RWPE1 (cell line): ENCODE results near the gene NANOS3.

Experiments used
- CTCF ChIA-PET: fragments of 350-600 bp; sonication (Branson Sonifier 250); formaldehyde crosslinking; extraction: SDS; loops from one replicate; lab custom pipeline; 2021; lab: Yijun Ruan, JAX
- POLR2A ChIA-PET: fragments of 400-600 bp; formaldehyde crosslinking; extraction: SDS; loops from one replicate; lab custom pipeline; 2020; ENCODE audit warnings: antibody characterized with exemption; ENCODE audit not compliant: low non-redundant PET; lab: Yijun Ruan, JAX
- DNase-seq: peaks from one replicate; pipeline ENCODE4 v3.0.0; 2012; ENCODE audit warnings: low spot score
- H3K27ac ChIP-seq: fragments of 450-650 bp; 2 replicates; pipeline ENCODE4 v1.5.1; 2017
- TF ChIP-seq, protein P1 (sequence below): fragments of 450-650 bp; conservative IDR thresholded peaks from 2 replicates; pipeline ENCODE4 v1.5.1; 2017; ENCODE audit warnings: low read depth, mild to moderate bottlenecking

The NANOS3 gene

DNA sequence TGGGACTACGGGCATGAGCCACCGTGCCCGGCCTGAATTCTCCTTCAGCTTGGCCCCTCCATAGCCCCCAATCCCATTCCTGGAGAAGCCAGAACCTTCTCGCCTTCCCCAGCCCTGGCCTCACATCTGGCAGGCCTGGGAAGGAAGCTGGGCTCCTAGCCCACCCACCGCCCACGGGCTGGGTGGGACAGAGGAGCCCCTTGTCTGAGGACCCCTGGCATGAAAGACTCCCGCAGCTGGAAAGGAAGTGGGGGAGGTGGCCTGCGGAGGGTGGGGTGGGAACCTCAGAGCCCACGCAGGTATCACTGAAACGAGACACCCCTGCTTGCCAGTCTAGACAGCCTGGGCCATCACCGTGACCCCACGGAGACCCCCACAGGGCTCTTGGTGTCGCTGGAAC lies 7.7 kb upstream of the NANOS3 start:
- POLR2A ChIA-PET = no interaction called here
- CTCF ChIA-PET = interaction anchor here (0.7 to 1.0 kb wide), 2 partner anchors 19 to 190 kb away, joined by 3 to 4 read pairs; no protein-coding TSS in a partner anchor
- no peak overlapping the region for H3K27ac ChIP-seq
- no peak for DNase-seq
- TF ChIP-seq, protein P1, sequence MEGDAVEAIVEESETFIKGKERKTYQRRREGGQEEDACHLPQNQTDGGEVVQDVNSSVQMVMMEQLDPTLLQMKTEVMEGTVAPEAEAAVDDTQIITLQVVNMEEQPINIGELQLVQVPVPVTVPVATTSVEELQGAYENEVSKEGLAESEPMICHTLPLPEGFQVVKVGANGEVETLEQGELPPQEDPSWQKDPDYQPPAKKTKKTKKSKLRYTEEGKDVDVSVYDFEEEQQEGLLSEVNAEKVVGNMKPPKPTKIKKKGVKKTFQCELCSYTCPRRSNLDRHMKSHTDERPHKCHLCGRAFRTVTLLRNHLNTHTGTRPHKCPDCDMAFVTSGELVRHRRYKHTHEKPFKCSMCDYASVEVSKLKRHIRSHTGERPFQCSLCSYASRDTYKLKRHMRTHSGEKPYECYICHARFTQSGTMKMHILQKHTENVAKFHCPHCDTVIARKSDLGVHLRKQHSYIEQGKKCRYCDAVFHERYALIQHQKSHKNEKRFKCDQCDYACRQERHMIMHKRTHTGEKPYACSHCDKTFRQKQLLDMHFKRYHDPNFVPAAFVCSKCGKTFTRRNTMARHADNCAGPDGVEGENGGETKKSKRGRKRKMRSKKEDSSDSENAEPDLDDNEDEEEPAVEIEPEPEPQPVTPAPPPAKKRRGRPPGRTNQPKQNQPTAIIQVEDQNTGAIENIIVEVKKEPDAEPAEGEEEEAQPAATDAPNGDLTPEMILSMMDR = no peak

DNA sequence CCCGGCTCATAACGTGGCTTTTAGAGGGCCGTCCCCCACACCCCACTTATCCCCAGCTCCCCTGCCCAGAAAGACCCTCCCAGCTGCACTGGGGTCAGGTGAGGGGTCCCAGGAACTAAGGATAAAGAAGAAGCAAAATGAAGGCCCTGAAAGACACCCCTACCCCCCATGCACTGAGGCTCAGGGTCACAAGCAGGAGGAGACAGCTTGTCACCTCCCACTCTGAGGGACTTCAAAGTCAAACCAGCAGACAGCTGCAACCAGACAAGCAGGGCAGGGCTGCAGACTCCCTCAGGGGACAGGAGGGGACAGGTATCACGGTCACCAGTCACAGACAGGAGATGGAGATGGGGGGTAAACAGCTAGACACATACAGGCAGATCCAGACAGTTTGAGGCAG lies 6.1 kb upstream of the NANOS3 start:
- TF ChIP-seq, protein P1 = no peak
- ChIA-PET CTCF (interaction anchor here (1.1 kb wide), 1 partner anchor 203 kb away, joined by 3 read pairs; no protein-coding TSS in a partner anchor), POLR2A (no interaction called here)
- peak overlapping the region; percentile 15; the same call in 1 of the 2 replicates for H3K27ac ChIP-seq
- no peak for DNase-seq

DNA sequence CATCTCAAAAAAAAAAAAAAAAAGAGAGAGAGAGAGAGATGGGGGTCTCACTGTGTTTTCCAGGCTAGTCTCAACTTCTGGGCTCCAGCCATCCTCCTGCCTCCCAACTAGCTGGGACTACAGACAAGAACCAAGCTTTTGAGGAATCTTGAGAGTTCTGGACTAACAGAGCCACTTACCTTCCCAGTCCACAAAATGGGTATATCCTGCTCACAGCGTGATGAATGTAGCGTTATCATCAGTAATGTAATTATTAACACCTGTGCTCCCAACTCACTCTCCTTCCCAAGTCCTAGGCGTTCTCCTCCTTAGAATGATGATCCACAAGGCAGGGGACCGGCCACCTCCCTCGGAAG lies 4.6 kb upstream of the NANOS3 start:
- TF ChIP-seq, protein P1 = no peak
- ChIA-PET POLR2A (no interaction called here), CTCF (interaction anchor here (0.6 to 1.1 kb wide), 2 partner anchors 88 to 201 kb away, joined by 3 to 4 read pairs; no protein-coding TSS in a partner anchor)
- DNase-seq = no peak
- H3K27ac ChIP-seq = no peak overlapping the region

DNA sequence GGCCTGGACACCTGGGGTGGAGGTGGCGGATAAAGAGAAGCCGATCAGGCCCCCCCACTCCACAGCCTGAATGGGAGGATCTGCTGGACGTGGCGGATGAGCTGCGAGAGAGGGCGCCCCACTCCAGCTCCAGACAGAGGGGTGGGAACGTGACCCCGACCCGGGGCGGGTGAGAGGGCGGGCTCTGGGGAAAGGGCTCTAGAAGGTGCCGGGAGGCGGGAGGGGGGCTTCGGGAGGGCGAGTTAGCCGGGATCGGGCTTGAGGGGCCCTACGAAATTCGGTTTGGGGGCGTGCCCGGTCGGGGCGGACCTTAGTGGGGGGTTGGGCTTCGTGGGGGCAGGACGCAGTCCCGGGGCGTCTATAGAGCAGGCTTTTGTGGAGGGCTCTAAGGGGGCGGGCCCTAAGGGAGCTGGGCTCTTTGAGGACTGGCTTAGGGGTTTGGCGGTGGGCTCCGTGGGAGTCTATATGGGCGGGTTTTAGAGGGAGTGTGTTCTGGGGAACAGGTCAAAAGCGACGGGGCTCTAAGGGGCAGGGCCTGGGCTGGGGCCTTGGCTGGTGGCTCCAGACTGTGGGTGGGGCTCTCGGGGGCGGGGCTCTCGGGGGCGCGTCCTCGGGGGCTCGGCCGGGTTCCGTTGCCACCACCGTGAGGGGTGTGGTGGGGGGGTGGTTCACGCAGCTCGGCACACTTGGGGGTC lies 4.1 kb upstream of the NANOS3 start:
- ChIA-PET CTCF (interaction anchor here (0.6 to 1.1 kb wide), 3 partner anchors 45 to 200 kb away, joined by 3 to 7 read pairs (median 3); no protein-coding TSS in a partner anchor), POLR2A (interaction anchor here (0.6 kb wide), 1 partner anchor 26 kb away, joined by 3 read pairs; no protein-coding TSS in a partner anchor)
- DNase-seq = no peak
- TF ChIP-seq, protein P1 = peak; percentile 52
- no peak overlapping the region; the same call in 1 of the 2 replicates for H3K27ac ChIP-seq

DNA sequence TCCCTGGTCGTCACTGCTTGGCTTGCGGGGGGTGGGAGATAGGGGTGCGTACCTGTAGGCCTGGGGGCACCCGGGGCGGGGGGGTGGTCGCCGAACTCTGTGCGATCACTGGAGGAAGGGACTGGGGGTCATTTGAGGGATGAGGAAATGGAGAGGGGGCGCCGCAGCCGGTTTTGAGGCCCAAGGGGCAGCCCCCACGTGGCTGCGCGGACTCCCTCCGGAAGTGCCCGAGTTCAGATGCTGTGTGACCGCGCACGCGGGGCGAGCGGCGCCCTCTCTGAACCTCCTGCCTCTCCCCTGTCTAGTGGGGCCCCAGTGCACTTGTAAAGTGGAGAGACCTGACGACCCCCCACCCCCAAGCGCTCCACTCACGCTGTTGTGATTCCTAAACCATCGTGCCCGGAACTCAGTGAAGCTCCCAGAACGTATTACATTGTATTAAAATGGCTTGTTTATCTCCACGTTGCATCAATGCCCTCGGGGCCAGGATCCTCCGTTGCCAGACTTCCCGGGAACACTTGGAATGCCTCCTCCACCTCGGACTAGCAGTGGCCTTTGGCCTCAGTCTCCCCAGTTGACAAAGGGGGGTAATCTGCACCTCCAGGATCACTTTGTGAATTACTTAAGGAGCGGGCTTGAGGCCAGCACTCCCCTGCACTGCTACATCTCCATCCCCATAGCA lies 3.0 kb upstream of the NANOS3 start:
- CTCF ChIA-PET = interaction anchor here (1.0 kb wide), 1 partner anchor 186 kb away, joined by 3 read pairs; no protein-coding TSS in a partner anchor
- no peak for DNase-seq
- TF ChIP-seq, protein P1 = no peak
- H3K27ac ChIP-seq = 0 out of 2 replicates have a peak overlapping the region, but pooled peaks have one; percentile 4
- POLR2A ChIA-PET = no interaction called here

DNA sequence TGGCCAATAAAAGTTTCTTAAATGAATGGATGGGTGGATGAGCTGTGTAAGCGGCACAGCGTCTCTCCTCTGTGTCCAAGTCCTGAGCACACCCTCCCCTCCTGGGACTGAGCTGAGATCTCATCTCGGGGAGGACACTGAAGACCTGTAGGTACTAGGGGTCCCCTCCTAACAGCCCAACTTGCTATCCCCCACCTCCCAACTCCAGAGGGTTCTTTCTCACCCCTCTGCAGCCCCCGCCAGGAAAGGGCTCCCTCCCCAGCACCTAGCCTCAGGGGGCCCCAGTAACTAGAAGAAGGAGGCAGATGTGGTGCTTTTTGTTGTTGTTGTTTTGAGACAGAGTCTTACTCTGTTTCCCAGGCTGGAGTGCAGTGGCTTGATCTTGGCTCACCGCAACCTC lies 1.1 kb upstream of the NANOS3 start:
- no peak for DNase-seq
- peak overlapping the region; percentile 2; the same call in 1 of the 2 replicates for H3K27ac ChIP-seq
- ChIA-PET CTCF (no interaction called here), POLR2A (no interaction called here)
- TF ChIP-seq, protein P1 = no peak
